Measurements from ENCODE around the gene ZNF565. TPM values are rescaled to one million over a fixed set of nuclear protein-coding genes. Genes with fewer than 3 reads are reported as not detected.
A peak's percentile ranks its signal among the peaks of the same experiment; 100 is the strongest.
"Not testable (repeated sequence)": the region's sequence is repeated elsewhere in the genome, so short reads cannot be mapped to it uniquely, and the experiment has no call there.

The ZNF565 gene
- total RNA-seq, 4 donors from 2014 or later: 7.2 to 13.1 (median 7.4) TPM

- DNase-seq: no peak
- intact Hi-C loops (cut with DNase I): no loop called here
- no peaks in the 10 kb centered on the region for H3K9me3 ChIP-seq
Observed at GRCh38 chr19:36246006-36246481, 31.6 kb upstream of the ZNF565 start.

GRCh38 chr19:36245210-36246005, 30.9 kb upstream of the ZNF565 start:
- no peak overlapping the region for H3K27ac ChIP-seq
- TF ChIP-seq POLR2A (IDR thresholded peaks at IDR 0.05) (no peak), CTCF (IDR thresholded peaks at IDR 0.05) (no peak)
- H3K4me3 ChIP-seq (replicated peaks in 1 of 3): peak overlapping the region in 1 of 3 donors; percentile 15
- peak in 1 of 2 donors; percentile 18 for DNase-seq
- 4 to 7% methylated on average over 11 to 24 of the region's 63 CpGs for WGBS, 2 donors
- H3K9me3 ChIP-seq: no peaks in the 10 kb centered on the region
- H3K27me3 ChIP-seq: no peaks in the 10 kb centered on the region
- H3K4me1 ChIP-seq: peaks cover 9 to 13% of the 10 kb centered on the region in 2 donors
- intact Hi-C loops (cut with DNase I): no loop called here
- no peaks in the 10 kb centered on the region for H3K36me3 ChIP-seq

More at GRCh38 chr19:36246006-36246481, 31.6 kb upstream of the ZNF565 start:
- no peaks in the 10 kb centered on the region for H3K27me3 ChIP-seq
- no peak overlapping the region for H3K27ac ChIP-seq
- WGBS, 2 donors: 21 to 28% methylated on average over 5 to 24 of the region's 29 CpGs
- TF ChIP-seq CTCF (IDR thresholded peaks at IDR 0.05) (no peak), POLR2A (IDR thresholded peaks at IDR 0.05) (no peak)
- H3K4me1 ChIP-seq: peaks cover 9 to 13% of the 10 kb centered on the region in 2 donors
- H3K4me3 ChIP-seq (replicated peaks in 1 of 3): peak overlapping the region in 1 of 3 donors; percentile 15
- H3K36me3 ChIP-seq: no peaks in the 10 kb centered on the region

GRCh38 chr19:36244066-36244465, 29.6 kb upstream of the ZNF565 start:
- TF ChIP-seq POLR2A (IDR thresholded peaks at IDR 0.05): no peak
- TF ChIP-seq CTCF (IDR thresholded peaks at IDR 0.05): no peak
- 83 to 92% methylated on average over 11 of the region's 11 CpGs for WGBS, 2 donors
- no peaks in the 10 kb centered on the region for H3K36me3 ChIP-seq
- DNase-seq: no peak
- no peaks in the 10 kb centered on the region for H3K27me3 ChIP-seq
- H3K9me3 ChIP-seq: no peaks in the 10 kb centered on the region
- intact Hi-C loops (cut with DNase I): no loop called here
- no peak overlapping the region for H3K4me3 ChIP-seq (replicated peaks in 1 of 3)
- no peak overlapping the region for H3K27ac ChIP-seq
- peaks cover 9 to 13% of the 10 kb centered on the region in 2 donors for H3K4me1 ChIP-seq

GRCh38 chr19:36236946-36237310, 22.5 kb upstream of the ZNF565 start:
- intact Hi-C loops (cut with DNase I): no loop called here
- Histone ChIP-seq H3K9me3 (no peaks in the 10 kb centered on the region), H3K27me3 (no peaks in the 10 kb centered on the region), H3K36me3 (peaks cover 43 to 46% of the 10 kb centered on the region in 2 donors), H3K4me1 (no peaks in the 10 kb centered on the region), H3K27ac (no peak overlapping the region), H3K4me3 (replicated peaks in 1 of 3) (no peak overlapping the region)
- whole genome bisulfite sequencing, 2 donors: 94 to 98% methylated on average over 3 of the region's 3 CpGs
- no peak for TF ChIP-seq POLR2A (IDR thresholded peaks at IDR 0.05)
- TF ChIP-seq CTCF (IDR thresholded peaks at IDR 0.05): no peak
- no peak for DNase-seq

- Histone ChIP-seq H3K27ac (no peak overlapping the region), H3K36me3 (peaks cover 48 to 51% of the 10 kb centered on the region in 2 donors), H3K4me3 (replicated peaks in 1 of 3) (no peak overlapping the region), H3K9me3 (no peaks in the 10 kb centered on the region), H3K4me1 (no peaks in the 10 kb centered on the region), H3K27me3 (no peaks in the 10 kb centered on the region)
- TF ChIP-seq POLR2A (IDR thresholded peaks at IDR 0.05) (no peak), CTCF (IDR thresholded peaks at IDR 0.05) (no peak)
- DNase-seq: no peak
- intact Hi-C loops (cut with DNase I): no loop called here
- WGBS, 2 donors: 94 to 95% methylated on average over 6 of the region's 6 CpGs
Observed at GRCh38 chr19:36236304-36236945, 22.0 kb upstream of the ZNF565 start.

GRCh38 chr19:36233626-36234025, 19.2 kb upstream of the ZNF565 start:
- intact Hi-C loops (cut with DNase I); DNase-seq; H3K27me3 ChIP-seq; H3K4me3 ChIP-seq (replicated peaks in 1 of 3); H3K9me3 ChIP-seq; H3K4me1 ChIP-seq: not testable (repeated sequence)
- Histone ChIP-seq H3K27ac (peak overlapping the region in 1 of 3 donors; percentile 26), H3K36me3 (peaks cover 70 to 77% of the 10 kb centered on the region in 2 donors)
- 64 to 65% methylated on average over 7 of the region's 7 CpGs for WGBS, 2 donors

All from thyroid gland (tissue), 4 donors.